Tibial nerve (tissue), 4 donors: ENCODE data around the gene ECHS1.

Experiments
- EP300 ChIP-seq, 2 donors: sonication (generic); formaldehyde crosslinking; IDR thresholded peaks; one replicate each; pipeline ENCODE4 v1.6.1; 2017; ENCODE audit warnings: antibody characterized with exemption in 2 of 2, mild to moderate bottlenecking in 1 of 2
- TF ChIP-seq, protein P1 (sequence below), 5 experiments: fragments of 200-600 bp in 3 of 5; fragments of 450-650 bp in 2 of 5; sonication (generic) in 3 of 5; IDR thresholded peaks; one replicate each; pipeline ENCODE4 v1.5.1; 2016 to 2019; ENCODE audit warnings: antibody characterized with exemption in 5 of 5, mild to moderate bottlenecking in 3 of 5, moderate library complexity in 2 of 5

GRCh38 chr10:133355991-133356390 is 17.2 kb downstream of the ECHS1 start:
- TF ChIP-seq, protein P1, sequence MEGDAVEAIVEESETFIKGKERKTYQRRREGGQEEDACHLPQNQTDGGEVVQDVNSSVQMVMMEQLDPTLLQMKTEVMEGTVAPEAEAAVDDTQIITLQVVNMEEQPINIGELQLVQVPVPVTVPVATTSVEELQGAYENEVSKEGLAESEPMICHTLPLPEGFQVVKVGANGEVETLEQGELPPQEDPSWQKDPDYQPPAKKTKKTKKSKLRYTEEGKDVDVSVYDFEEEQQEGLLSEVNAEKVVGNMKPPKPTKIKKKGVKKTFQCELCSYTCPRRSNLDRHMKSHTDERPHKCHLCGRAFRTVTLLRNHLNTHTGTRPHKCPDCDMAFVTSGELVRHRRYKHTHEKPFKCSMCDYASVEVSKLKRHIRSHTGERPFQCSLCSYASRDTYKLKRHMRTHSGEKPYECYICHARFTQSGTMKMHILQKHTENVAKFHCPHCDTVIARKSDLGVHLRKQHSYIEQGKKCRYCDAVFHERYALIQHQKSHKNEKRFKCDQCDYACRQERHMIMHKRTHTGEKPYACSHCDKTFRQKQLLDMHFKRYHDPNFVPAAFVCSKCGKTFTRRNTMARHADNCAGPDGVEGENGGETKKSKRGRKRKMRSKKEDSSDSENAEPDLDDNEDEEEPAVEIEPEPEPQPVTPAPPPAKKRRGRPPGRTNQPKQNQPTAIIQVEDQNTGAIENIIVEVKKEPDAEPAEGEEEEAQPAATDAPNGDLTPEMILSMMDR (IDR thresholded peaks at IDR 0.05), result no peak
- TF ChIP-seq EP300 (IDR thresholded peaks at IDR 0.05), result no peak
